BJ (cell line): ENCODE results near the gene OR51G1. TPM values are rescaled to one million over a fixed set of nuclear protein-coding genes. Genes with fewer than 3 reads are reported as not detected.

Experiments used
- CTCF ChIA-PET: fragments of 350-600 bp; formaldehyde crosslinking; extraction: SDS; loops from one replicate; lab custom pipeline; 2021; ENCODE audit warnings: antibody characterized with exemption, inconsistent platforms; lab: Yijun Ruan, JAX
- POLR2A ChIA-PET: fragments of 300-600 bp; sonication (Branson Sonifier 250); formaldehyde crosslinking; extraction: SDS; loops from one replicate; lab custom pipeline; 2021; ENCODE audit warnings: antibody characterized with exemption; lab: Charles Lee
- DNase-seq: peaks from one replicate; pipeline ENCODE4 v3.0.0-alpha.2; 2011; ENCODE audit warnings: low read depth
- H3K27me3 ChIP-seq: 2 replicates; pipeline ENCODE4 v1.6.0; 2011; ENCODE audit warnings: low read length; ENCODE audit not compliant: control insufficient read depth, insufficient read depth
- H3K36me3 ChIP-seq: 2 replicates; pipeline ENCODE4 v1.5.1; 2011; ENCODE audit warnings: low read length; ENCODE audit not compliant: control insufficient read depth, insufficient read depth
- H3K4me3 ChIP-seq: 2 replicates; pipeline ENCODE4 v1.5.1; 2011; ENCODE audit warnings: low read depth, mild to moderate bottlenecking, control low read depth, low read length
- polyA plus RNA-seq: library from polyadenylated mRNA; depleted of rRNA; stranded (reverse); fragments of >200 nt; gene quantifications from 2 replicates; pipeline ENCODE4 v1.2.3, GENCODE V29; 2011
- TF ChIP-seq, protein P1 (sequence below): IDR thresholded peaks from 2 replicates; pipeline ENCODE4 v1.5.1; 2011; ENCODE audit warnings: low read depth, mild to moderate bottlenecking, control low read depth, inconsistent platforms, low read length, moderate library complexity; ENCODE audit not compliant: insufficient read depth

Gene OR51G1
- polyA plus RNA-seq, 1 experiment = not detected

DNA sequence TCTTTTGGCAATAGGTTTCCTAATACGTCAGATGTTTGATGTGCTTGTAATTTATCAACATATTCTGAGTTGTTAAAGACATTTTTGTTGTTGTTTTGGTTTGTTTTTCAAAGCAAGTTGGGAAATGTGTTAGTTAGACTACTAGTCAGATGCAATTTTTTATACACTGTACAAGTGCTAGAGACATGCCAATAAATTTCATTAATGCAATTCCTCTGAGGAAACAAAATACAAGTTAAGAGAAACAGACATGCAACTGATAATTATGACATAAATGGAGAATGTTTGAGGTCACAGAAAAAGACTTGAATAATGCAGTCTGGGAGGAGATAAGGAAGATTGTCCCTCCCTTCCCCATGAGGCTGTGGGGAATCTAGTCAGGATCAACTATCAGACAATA is 36.5 kb downstream of the OR51G1 start:
- Histone ChIP-seq H3K36me3 (no peaks in the 10 kb centered on the region), H3K27me3 (no peaks in the 10 kb centered on the region), H3K4me3 (no peak overlapping the region)
- DNase-seq = no peak
- TF ChIP-seq, protein P1, sequence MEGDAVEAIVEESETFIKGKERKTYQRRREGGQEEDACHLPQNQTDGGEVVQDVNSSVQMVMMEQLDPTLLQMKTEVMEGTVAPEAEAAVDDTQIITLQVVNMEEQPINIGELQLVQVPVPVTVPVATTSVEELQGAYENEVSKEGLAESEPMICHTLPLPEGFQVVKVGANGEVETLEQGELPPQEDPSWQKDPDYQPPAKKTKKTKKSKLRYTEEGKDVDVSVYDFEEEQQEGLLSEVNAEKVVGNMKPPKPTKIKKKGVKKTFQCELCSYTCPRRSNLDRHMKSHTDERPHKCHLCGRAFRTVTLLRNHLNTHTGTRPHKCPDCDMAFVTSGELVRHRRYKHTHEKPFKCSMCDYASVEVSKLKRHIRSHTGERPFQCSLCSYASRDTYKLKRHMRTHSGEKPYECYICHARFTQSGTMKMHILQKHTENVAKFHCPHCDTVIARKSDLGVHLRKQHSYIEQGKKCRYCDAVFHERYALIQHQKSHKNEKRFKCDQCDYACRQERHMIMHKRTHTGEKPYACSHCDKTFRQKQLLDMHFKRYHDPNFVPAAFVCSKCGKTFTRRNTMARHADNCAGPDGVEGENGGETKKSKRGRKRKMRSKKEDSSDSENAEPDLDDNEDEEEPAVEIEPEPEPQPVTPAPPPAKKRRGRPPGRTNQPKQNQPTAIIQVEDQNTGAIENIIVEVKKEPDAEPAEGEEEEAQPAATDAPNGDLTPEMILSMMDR = no peak
- ChIA-PET CTCF (no interaction called here), POLR2A (no interaction called here)

DNA sequence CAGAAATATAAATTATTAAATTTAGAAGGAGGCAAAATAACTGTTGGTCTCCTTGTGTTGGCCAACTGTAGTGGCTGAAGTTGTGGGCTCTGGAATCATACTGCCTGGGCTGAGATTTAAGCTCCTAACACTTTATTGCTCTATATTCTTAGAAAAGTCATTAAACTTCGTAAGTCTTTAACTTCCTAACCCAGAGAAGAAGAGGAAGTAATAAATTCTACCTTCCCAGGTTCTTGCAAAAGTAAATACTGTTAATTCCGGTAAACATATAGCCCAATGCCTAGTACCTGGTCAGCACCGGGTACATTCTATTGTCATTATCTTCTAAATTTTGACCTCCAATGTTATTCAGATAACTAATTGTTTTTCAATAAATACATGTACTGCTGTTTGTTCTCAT is 38.0 kb downstream of the OR51G1 start:
- ChIA-PET POLR2A (no interaction called here), CTCF (no interaction called here)
- TF ChIP-seq, protein P1 = no peak
- no peak for DNase-seq
- no peaks in the 10 kb centered on the region for H3K27me3 ChIP-seq
- H3K36me3 ChIP-seq = no peaks in the 10 kb centered on the region
- no peak overlapping the region for H3K4me3 ChIP-seq

- POLR2A ChIA-PET = no interaction called here
- Histone ChIP-seq H3K27me3 (no peaks in the 10 kb centered on the region), H3K4me3 (no peak overlapping the region), H3K36me3 (no peaks in the 10 kb centered on the region)
- no peak for DNase-seq
- CTCF ChIA-PET = no interaction called here
- TF ChIP-seq, protein P1 = no peak
Measured at GRCh38 chr11:4884361-4884760, 39.8 kb downstream of the OR51G1 start.

DNA sequence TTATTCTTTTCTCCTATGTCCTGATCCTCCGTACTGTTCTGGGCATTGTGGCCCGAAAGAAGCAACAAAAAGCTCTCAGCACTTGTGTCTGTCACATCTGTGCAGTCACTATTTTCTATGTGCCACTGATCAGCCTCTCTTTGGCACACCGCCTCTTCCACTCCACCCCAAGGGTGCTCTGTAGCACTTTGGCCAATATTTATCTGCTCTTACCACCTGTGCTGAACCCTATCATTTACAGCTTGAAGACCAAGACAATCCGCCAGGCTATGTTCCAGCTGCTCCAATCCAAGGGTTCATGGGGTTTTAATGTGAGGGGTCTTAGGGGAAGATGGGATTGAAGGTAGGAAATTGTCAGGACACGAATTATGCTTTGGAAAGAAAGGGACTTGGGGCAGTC is 41.6 kb downstream of the OR51G1 start:
- TF ChIP-seq, protein P1 = no peak
- no peak for DNase-seq
- POLR2A ChIA-PET = no interaction called here
- H3K36me3 ChIP-seq = no peaks in the 10 kb centered on the region
- no peak overlapping the region for H3K4me3 ChIP-seq
- CTCF ChIA-PET = no interaction called here
- H3K27me3 ChIP-seq = no peaks in the 10 kb centered on the region

DNA sequence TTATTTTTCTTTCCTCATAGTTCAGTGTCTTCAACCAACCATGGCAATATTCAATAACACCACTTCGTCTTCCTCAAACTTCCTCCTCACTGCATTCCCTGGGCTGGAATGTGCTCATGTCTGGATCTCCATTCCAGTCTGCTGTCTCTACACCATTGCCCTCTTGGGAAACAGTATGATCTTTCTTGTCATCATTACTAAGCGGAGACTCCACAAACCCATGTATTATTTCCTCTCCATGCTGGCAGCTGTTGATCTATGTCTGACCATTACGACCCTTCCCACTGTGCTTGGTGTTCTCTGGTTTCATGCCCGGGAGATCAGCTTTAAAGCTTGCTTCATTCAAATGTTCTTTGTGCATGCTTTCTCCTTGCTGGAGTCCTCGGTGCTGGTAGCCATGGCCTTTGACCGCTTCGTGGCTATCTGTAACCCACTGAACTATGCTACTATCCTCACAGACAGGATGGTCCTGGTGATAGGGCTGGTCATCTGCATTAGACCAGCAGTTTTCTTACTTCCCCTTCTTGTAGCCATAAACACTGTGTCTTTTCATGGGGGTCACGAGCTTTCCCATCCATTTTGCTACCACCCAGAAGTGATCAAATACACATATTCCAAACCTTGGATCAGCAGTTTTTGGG is 42.2 kb downstream of the OR51G1 start, which contains the start of gene OR51T1:
OR51T1 (plus strand) TSS at position 41 of the 641 bp plus-strand sequence; CDS start at position 41, 0 bp downstream.
- POLR2A ChIA-PET = no interaction called here
- H3K36me3 ChIP-seq = no peaks in the 10 kb centered on the region
- no peaks in the 10 kb centered on the region for H3K27me3 ChIP-seq
- TF ChIP-seq, protein P1 = no peak
- no peak for DNase-seq
- CTCF ChIA-PET = no interaction called here
- H3K4me3 ChIP-seq = no peak within 1 kb of the TSS
